Neural crest cell (in vitro differentiated cells): Measurements from ENCODE around the gene MCRS1. TPM values are rescaled to one million over a fixed set of nuclear protein-coding genes. Genes with fewer than 3 reads are reported as not detected.
"Not testable (repeated sequence)": the region's sequence is repeated elsewhere in the genome, so short reads cannot be mapped to it uniquely, and the experiment has no call there.

Experiments used
- DNase-seq: peaks from one replicate; pipeline ENCODE4 v3.0.0; 2021; ENCODE audit warnings: low read depth, mixed read lengths, low spot score
- H3K27ac Mint-ChIP-seq: one replicate; pipeline ENCODE4 v1.8.0; 2021; ENCODE audit warnings: mild to moderate bottlenecking, mixed read lengths; ENCODE audit not compliant: unreplicated experiment
- H3K27me3 Mint-ChIP-seq: 2 replicates; pipeline ENCODE4 v1.8.0; 2021; ENCODE audit warnings: low read depth, mild to moderate bottlenecking, mixed read lengths
- H3K36me3 Mint-ChIP-seq: 2 replicates; pipeline ENCODE4 v1.8.0; 2021; ENCODE audit warnings: low read depth, mild to moderate bottlenecking, mixed read lengths
- H3K4me1 Mint-ChIP-seq: 2 replicates; pipeline ENCODE4 v1.8.0; 2021; ENCODE audit warnings: mixed read lengths
- H3K4me3 Mint-ChIP-seq: one replicate; pipeline ENCODE4 v1.8.0; 2021; ENCODE audit warnings: mild to moderate bottlenecking, mixed read lengths
- H3K9me3 Mint-ChIP-seq: 2 replicates; pipeline ENCODE4 v1.8.0; 2021; ENCODE audit warnings: mixed read lengths
- CTCF ChIP-seq: fragments of 200-600 bp; sonication (generic); conservative IDR thresholded peaks from 2 replicates; pipeline ENCODE4 v1.5.0; 2021; ENCODE audit warnings: antibody characterized with exemption, mild to moderate bottlenecking
- total RNA-seq: library from RNA; stranded (reverse); gene quantifications from 2 replicates; pipeline ENCODE4 v1.2.1, GENCODE V29; 2021

The MCRS1 gene
- total RNA-seq, 1 donor from 2014 or later = 95.3 TPM

GRCh38 chr12:49536526-49537071 is 31.3 kb downstream of the MCRS1 start:
- Mint-ChIP-seq H3K9me3 (no peaks in the 10 kb centered on the region), H3K4me1 (peaks cover 5% of the 10 kb centered on the region), H3K36me3 (no peaks in the 10 kb centered on the region), H3K4me3 (peak overlapping the region; percentile 79), H3K27ac (no peak overlapping the region), H3K27me3 (peaks cover 76% of the 10 kb centered on the region)
- DNase-seq = no peak
- no peak for TF ChIP-seq CTCF

- H3K27me3 Mint-ChIP-seq = peaks cover 70% of the 10 kb centered on the region
- peak overlapping the region; percentile 18 for H3K4me3 Mint-ChIP-seq
- no peak for DNase-seq
- H3K36me3 Mint-ChIP-seq = no peaks in the 10 kb centered on the region
- H3K9me3 Mint-ChIP-seq = no peaks in the 10 kb centered on the region
- no peak for TF ChIP-seq CTCF
- H3K27ac Mint-ChIP-seq = peak overlapping the region; percentile 12
- H3K4me1 Mint-ChIP-seq = peaks cover 5% of the 10 kb centered on the region
Observed at GRCh38 chr12:49535921-49536525, 31.9 kb downstream of the MCRS1 start.

- H3K27me3 Mint-ChIP-seq = peaks cover 58% of the 10 kb centered on the region
Observed at GRCh38 chr12:49534731-49535278, 33.1 kb downstream of the MCRS1 start.

GRCh38 chr12:49534122-49534521 is 33.8 kb downstream of the MCRS1 start:
- not testable (repeated sequence) for H3K36me3 Mint-ChIP-seq, H3K4me1 Mint-ChIP-seq, H3K27ac Mint-ChIP-seq, DNase-seq, H3K9me3 Mint-ChIP-seq, H3K4me3 Mint-ChIP-seq
- peaks cover 53% of the 10 kb centered on the region for H3K27me3 Mint-ChIP-seq

More at GRCh38 chr12:49534731-49535278, 33.1 kb downstream of the MCRS1 start:
- Mint-ChIP-seq H3K4me1 (peaks cover 5% of the 10 kb centered on the region), H3K27ac (no peak overlapping the region), H3K9me3 (no peaks in the 10 kb centered on the region), H3K36me3 (no peaks in the 10 kb centered on the region), H3K4me3 (peak overlapping the region; percentile 14)
- no peak for TF ChIP-seq CTCF
- DNase-seq = no peak

- Mint-ChIP-seq H3K4me1 (peaks cover 5% of the 10 kb centered on the region), H3K4me3 (no peak overlapping the region), H3K9me3 (no peaks in the 10 kb centered on the region), H3K27ac (no peak overlapping the region), H3K27me3 (peaks cover 50% of the 10 kb centered on the region), H3K36me3 (peaks cover 4% of the 10 kb centered on the region)
- no peak for DNase-seq
- no peak for TF ChIP-seq CTCF
Observed at GRCh38 chr12:49533331-49533730, 34.6 kb downstream of the MCRS1 start.

- Mint-ChIP-seq H3K27me3 (peaks cover 36% of the 10 kb centered on the region), H3K4me1 (no peaks in the 10 kb centered on the region), H3K9me3 (no peaks in the 10 kb centered on the region), H3K4me3 (no peak overlapping the region), H3K36me3 (peaks cover 7% of the 10 kb centered on the region), H3K27ac (no peak overlapping the region)
- TF ChIP-seq CTCF = no peak
- no peak for DNase-seq
Observed at GRCh38 chr12:49531745-49532144, 36.2 kb downstream of the MCRS1 start.
